Neural progenitor cell (in vitro differentiated cells): ENCODE results near the gene RSU1. TPM values are rescaled to one million over a fixed set of nuclear protein-coding genes. Genes with fewer than 3 reads are reported as not detected.

Source experiments
- DNase-seq: peaks from one replicate; pipeline ENCODE4 v3.0.0-alpha.2; 2016; ENCODE audit warnings: low spot score
- H2AFZ ChIP-seq: fragments of 200-600 bp; sonication (generic); replicated peaks from 2 replicates; pipeline ENCODE4 v1.6.1; 2016; ENCODE audit warnings: antibody characterized with exemption
- H3F3A ChIP-seq: fragments of 200-600 bp; sonication (generic); 2 replicates; pipeline ENCODE4 v1.6.1; 2016; ENCODE audit warnings: antibody characterized with exemption, low read depth
- H3K27ac ChIP-seq: fragments of 200-600 bp; sonication (generic); 2 replicates; pipeline ENCODE4 v1.5.1; 2016; ENCODE audit warnings: mild to moderate bottlenecking
- H3K27me3 ChIP-seq: fragments of 200-600 bp; sonication (generic); 2 replicates; pipeline ENCODE4 v1.6.1; 2016; ENCODE audit warnings: mild to moderate bottlenecking, moderate library complexity
- H3K36me3 ChIP-seq: fragments of 200-600 bp; sonication (generic); 2 replicates; pipeline ENCODE4 v1.5.1; 2016
- H3K4me1 ChIP-seq: fragments of 200-600 bp; sonication (generic); 2 replicates; pipeline ENCODE4 v1.6.1; 2016; ENCODE audit warnings: mixed run types
- H3K4me2 ChIP-seq: fragments of 200-600 bp; sonication (generic); 2 replicates; pipeline ENCODE4 v1.6.1; 2016
- H3K4me3 ChIP-seq: fragments of 200-600 bp; sonication (generic); 2 replicates; pipeline ENCODE4 v1.5.1; 2016
- H3K79me2 ChIP-seq: fragments of 200-600 bp; sonication (generic); 2 replicates; pipeline ENCODE4 v1.6.1; 2016; ENCODE audit warnings: low read depth
- H3K9ac ChIP-seq: fragments of 200-600 bp; sonication (generic); 2 replicates; pipeline ENCODE4 v1.6.1; 2016
- H3K9me3 ChIP-seq: fragments of 200-600 bp; sonication (generic); 2 replicates; pipeline ENCODE4 v1.5.1; 2016; ENCODE audit warnings: low read depth
- H4K20me1 ChIP-seq: fragments of 200-600 bp; sonication (generic); 2 replicates; pipeline ENCODE4 v1.6.1; 2016; ENCODE audit warnings: low read depth
- H3K27ac Mint-ChIP-seq: 3 replicates; pipeline ENCODE4 v1.8.0; 2021; ENCODE audit warnings: mixed read lengths
- H3K27me3 Mint-ChIP-seq: 2 replicates; pipeline ENCODE4 v1.8.0; 2022; ENCODE audit warnings: low read depth, mild to moderate bottlenecking, inconsistent platforms, moderate library complexity, mixed read lengths; ENCODE audit not compliant: insufficient read depth
- H3K36me3 Mint-ChIP-seq: 3 replicates; pipeline ENCODE4 v1.8.0; 2021; ENCODE audit warnings: mixed read lengths
- H3K4me1 Mint-ChIP-seq: 3 replicates; pipeline ENCODE4 v1.8.0; 2021; ENCODE audit warnings: mixed read lengths
- H3K4me3 Mint-ChIP-seq: 3 replicates; pipeline ENCODE4 v1.8.0; 2021; ENCODE audit warnings: mild to moderate bottlenecking, moderate library complexity, mixed read lengths
- H3K9me3 Mint-ChIP-seq: 3 replicates; pipeline ENCODE4 v1.8.0; 2020; ENCODE audit warnings: mixed read lengths
- CTCF ChIP-seq: fragments of 200-600 bp; sonication (generic); IDR thresholded peaks from 2 replicates; pipeline ENCODE4 v1.5.1; 2017; ENCODE audit warnings: antibody characterized with exemption, mild to moderate bottlenecking
- EZH2 ChIP-seq: fragments of 200-600 bp; sonication (generic); IDR thresholded peaks from 2 replicates; pipeline ENCODE4 v1.6.1; 2017; ENCODE audit warnings: antibody characterized with exemption, mild to moderate bottlenecking, moderate library complexity
- EZH2phosphoT487 ChIP-seq: fragments of 200-600 bp; sonication (generic); IDR thresholded peaks from 2 replicates; pipeline ENCODE4 v1.6.1; 2017; ENCODE audit warnings: antibody characterized with exemption
- small RNA-seq: library from RNA; depleted of rRNA; stranded (forward); fragments of <200 nt; gene quantifications from one replicate; pipeline ENCODE3, GENCODE V24; 2015
- total RNA-seq: library from RNA; depleted of rRNA; stranded (reverse); fragments of >200 nt; gene quantifications from 2 replicates; pipeline ENCODE4 v1.2.3, GENCODE V29; 2015; ENCODE audit warnings: low replicate concordance

RSU1 gene
- total RNA-seq, 1 donor from 2014 or later, result 9.6 TPM

- no peak overlapping the region for H2AFZ ChIP-seq
- no peak overlapping the region for H3K4me2 ChIP-seq
- H4K20me1 ChIP-seq, result no peaks in the 10 kb centered on the region
- H3K27me3 Mint-ChIP-seq, result no peaks in the 10 kb centered on the region
- H3K79me2 ChIP-seq, result no peaks in the 10 kb centered on the region
- no peak overlapping the region for H3K9ac ChIP-seq
- no peak for DNase-seq
- H3K4me1 ChIP-seq, result no peaks in the 10 kb centered on the region
- no peak for TF ChIP-seq EZH2phosphoT487
- TF ChIP-seq EZH2, result no peak
- no peak for TF ChIP-seq CTCF
- no peaks in the 10 kb centered on the region for H3K9me3 Mint-ChIP-seq
- no peaks in the 10 kb centered on the region for H3K4me1 Mint-ChIP-seq
- no peaks in the 10 kb centered on the region for H3K27me3 ChIP-seq
- no peak overlapping the region for H3K4me3 Mint-ChIP-seq
- no peak overlapping the region for H3K4me3 ChIP-seq
- H3K36me3 ChIP-seq, result no peaks in the 10 kb centered on the region
- H3K27ac ChIP-seq, result no peak overlapping the region
- no peaks in the 10 kb centered on the region for H3F3A ChIP-seq
- no peaks in the 10 kb centered on the region for H3K9me3 ChIP-seq
- H3K36me3 Mint-ChIP-seq, result no peaks in the 10 kb centered on the region
- H3K27ac Mint-ChIP-seq, result no peak overlapping the region
Observed at GRCh38 chr10:16544591-16544990, 272.6 kb downstream of the RSU1 start.

- Histone ChIP-seq H3K9me3 (no peaks in the 10 kb centered on the region), H3K9ac (no peak overlapping the region), H4K20me1 (no peaks in the 10 kb centered on the region), H3K4me2 (no peak overlapping the region), H3K4me1 (no peaks in the 10 kb centered on the region), H3K27ac (no peak overlapping the region), H3K4me3 (no peak overlapping the region), H3K27me3 (no peaks in the 10 kb centered on the region), H3F3A (no peaks in the 10 kb centered on the region), H2AFZ (no peak overlapping the region), H3K79me2 (no peaks in the 10 kb centered on the region), H3K36me3 (no peaks in the 10 kb centered on the region)
- no peak for DNase-seq
- no peaks in the 10 kb centered on the region for H3K9me3 Mint-ChIP-seq
- no peak for TF ChIP-seq EZH2phosphoT487
- TF ChIP-seq EZH2, result no peak
- TF ChIP-seq CTCF, result no peak
- H3K36me3 Mint-ChIP-seq, result no peaks in the 10 kb centered on the region
- no peaks in the 10 kb centered on the region for H3K4me1 Mint-ChIP-seq
- H3K4me3 Mint-ChIP-seq, result no peak overlapping the region
- no peak overlapping the region for H3K27ac Mint-ChIP-seq
- H3K27me3 Mint-ChIP-seq, result no peaks in the 10 kb centered on the region
Observed at GRCh38 chr10:16544099-16544498, 273.1 kb downstream of the RSU1 start.

Small RNA genes within 50 kb of the gene (small RNA-seq; reads per million reads assigned to genes)
- not detected for gene RF02271
